HEK293 (cell line): ENCODE measurements around the gene CHMP4B.

Experiments used
- CTCF ChIA-PET: fragments of 350-600 bp; formaldehyde crosslinking; extraction: SDS; loops from one replicate; lab custom pipeline; 2021; ENCODE audit warnings: antibody characterized with exemption; lab: Yijun Ruan, JAX
- POLR2A ChIA-PET: fragments of 300-600 bp; formaldehyde crosslinking; extraction: SDS; loops from one replicate; lab custom pipeline; 2020; ENCODE audit warnings: antibody characterized with exemption, inconsistent platforms; lab: Yijun Ruan, JAX
- H3K27ac ChIP-seq: fragments of 200-500 bp; sonication (Bioruptor generic); 2 replicates; pipeline ENCODE4 v1.5.1; 2014; ENCODE audit warnings: low read depth, low read length, control low read depth, inconsistent platforms; ENCODE audit errors: extremely low read depth
- H3K36me3 ChIP-seq, 2 experiments: fragments of 200-500 bp in 1 of 2; sonication (Bioruptor generic) in 1 of 2; 1 replicate in 1 of 2; 2 replicates in 1 of 2; pipeline ENCODE4 v1.5.1; 2014 to 2017; ENCODE audit warnings: inconsistent platforms in 2 of 2, low read length in 2 of 2; ENCODE audit not compliant: control insufficient read depth in 2 of 2, insufficient read depth in 1 of 2
- H3K4me1 ChIP-seq: fragments of 200-500 bp; sonication (Bioruptor generic); 2 replicates; pipeline ENCODE4 v1.5.1; 2014; ENCODE audit warnings: mild to moderate bottlenecking, low read length, inconsistent platforms; ENCODE audit not compliant: control insufficient read depth, insufficient read depth
- H3K4me3 ChIP-seq: 2 replicates; pipeline ENCODE4 v1.5.1; 2011; ENCODE audit warnings: low read depth, mild to moderate bottlenecking, control low read depth, low read length, moderate library complexity
- H3K9me3 ChIP-seq: fragments of 200-500 bp; sonication (Bioruptor generic); 2 replicates; pipeline ENCODE4 v1.5.1; 2014; ENCODE audit warnings: low read depth, low read length, inconsistent platforms; ENCODE audit not compliant: control insufficient read depth, insufficient read depth
- ATF2 ChIP-seq: fragments of 450-650 bp; formaldehyde crosslinking; IDR thresholded peaks from 2 replicates; pipeline ENCODE4 v1.5.1; 2016; ENCODE audit warnings: missing biosample characterization, missing genetic modification characterization, low read depth
- GLI4 ChIP-seq: fragments of 450-650 bp; formaldehyde crosslinking; IDR thresholded peaks from 2 replicates; pipeline ENCODE4 v1.5.1; 2016; ENCODE audit warnings: missing biosample characterization, missing genetic modification characterization
- HOXA7 ChIP-seq: sonication (generic); formaldehyde crosslinking; IDR thresholded peaks from 2 replicates; pipeline ENCODE4 v1.8.1; 2022; ENCODE audit warnings: missing genetic modification reagents, borderline replicate concordance
- HOXD13 ChIP-seq: sonication (generic); formaldehyde crosslinking; IDR thresholded peaks from 2 replicates; pipeline ENCODE4 v1.8.0; 2022; ENCODE audit warnings: missing genetic modification reagents, borderline replicate concordance
- SP7 ChIP-seq: fragments of 450-650 bp; formaldehyde crosslinking; IDR thresholded peaks from 2 replicates; pipeline ENCODE4 v1.5.1; 2016; ENCODE audit warnings: missing biosample characterization, missing genetic modification characterization
- YY1 ChIP-seq: fragments of 450-650 bp; formaldehyde crosslinking; IDR thresholded peaks from 2 replicates; pipeline ENCODE4 v1.5.1; 2018; ENCODE audit warnings: missing biosample characterization, missing genetic modification characterization
- ZBTB1 ChIP-seq: fragments of 450-650 bp; formaldehyde crosslinking; IDR thresholded peaks from 2 replicates; pipeline ENCODE4 v1.5.1; 2016; ENCODE audit warnings: missing biosample characterization, missing genetic modification characterization
- ZBTB20 ChIP-seq: fragments of 450-650 bp; formaldehyde crosslinking; IDR thresholded peaks from 2 replicates; pipeline ENCODE4 v1.5.1; 2016; ENCODE audit warnings: missing biosample characterization, missing genetic modification characterization
- ZBTB48 ChIP-seq: fragments of 450-650 bp; formaldehyde crosslinking; IDR thresholded peaks from 2 replicates; pipeline ENCODE4 v1.5.1; 2016; ENCODE audit warnings: missing biosample characterization, missing genetic modification characterization
- ZBTB6 ChIP-seq: fragments of 450-650 bp; formaldehyde crosslinking; IDR thresholded peaks from 2 replicates; pipeline ENCODE4 v1.5.1; 2017; ENCODE audit warnings: missing biosample characterization, missing genetic modification characterization
- ZNF10 ChIP-seq: fragments of 450-650 bp; formaldehyde crosslinking; IDR thresholded peaks from 2 replicates; pipeline ENCODE4 v1.5.1; 2017; ENCODE audit warnings: missing biosample characterization, missing genetic modification characterization
- ZNF121 ChIP-seq: fragments of 450-650 bp; formaldehyde crosslinking; IDR thresholded peaks from 2 replicates; pipeline ENCODE4 v1.5.1; 2016; ENCODE audit warnings: missing biosample characterization, missing genetic modification characterization
- ZNF146 ChIP-seq: fragments of 450-650 bp; formaldehyde crosslinking; IDR thresholded peaks from 2 replicates; pipeline ENCODE4 v1.5.1; 2016; ENCODE audit warnings: missing biosample characterization, missing genetic modification characterization
- ZNF169 ChIP-seq: fragments of 450-650 bp; formaldehyde crosslinking; IDR thresholded peaks from 2 replicates; pipeline ENCODE4 v1.5.1; 2016; ENCODE audit warnings: missing biosample characterization, missing genetic modification characterization
- ZNF2 ChIP-seq: fragments of 450-650 bp; formaldehyde crosslinking; IDR thresholded peaks from 2 replicates; pipeline ENCODE4 v1.5.1; 2016; ENCODE audit warnings: missing biosample characterization, missing genetic modification characterization
- ZNF26 ChIP-seq: fragments of 450-650 bp; formaldehyde crosslinking; IDR thresholded peaks from 2 replicates; pipeline ENCODE4 v1.5.1; 2016; ENCODE audit warnings: missing biosample characterization, missing genetic modification characterization
- ZNF274 ChIP-seq, 2 experiments: fragments of 200-500 bp in 1 of 2; fragments of 450-650 bp in 1 of 2; sonication (Bioruptor generic) in 1 of 2; formaldehyde crosslinking in 1 of 2; IDR thresholded peaks; 2 replicates each; pipeline versions ENCODE4 v1.5.1 to v1.6.1; 2014 to 2016; ENCODE audit warnings: borderline replicate concordance in 1 of 2, inconsistent platforms in 1 of 2, low read length in 1 of 2, missing biosample characterization in 1 of 2, missing genetic modification characterization in 1 of 2
- ZNF280D ChIP-seq: fragments of 450-650 bp; formaldehyde crosslinking; IDR thresholded peaks from 2 replicates; pipeline ENCODE4 v1.5.1; 2016; ENCODE audit warnings: missing biosample characterization, missing genetic modification characterization
- ZNF335 ChIP-seq: fragments of 450-650 bp; formaldehyde crosslinking; conservative IDR thresholded peaks from 2 replicates; pipeline ENCODE4 v1.5.1; 2016; ENCODE audit warnings: missing biosample characterization, missing genetic modification characterization
- ZNF416 ChIP-seq: fragments of 450-650 bp; formaldehyde crosslinking; IDR thresholded peaks from 2 replicates; pipeline ENCODE4 v1.5.1; 2016; ENCODE audit warnings: missing biosample characterization, missing genetic modification characterization
- ZNF514 ChIP-seq: fragments of 450-650 bp; formaldehyde crosslinking; IDR thresholded peaks from 2 replicates; pipeline ENCODE4 v1.5.1; 2016; ENCODE audit warnings: missing biosample characterization, missing genetic modification characterization
- ZNF521 ChIP-seq: fragments of 450-650 bp; formaldehyde crosslinking; IDR thresholded peaks from 2 replicates; pipeline ENCODE4 v1.5.1; 2017; ENCODE audit warnings: missing biosample characterization, mild to moderate bottlenecking, missing genetic modification characterization
- ZNF548 ChIP-seq: fragments of 450-650 bp; formaldehyde crosslinking; IDR thresholded peaks from 2 replicates; pipeline ENCODE4 v1.5.1; 2016; ENCODE audit warnings: missing biosample characterization, missing genetic modification characterization
- ZNF623 ChIP-seq: fragments of 450-650 bp; formaldehyde crosslinking; IDR thresholded peaks from 2 replicates; pipeline ENCODE4 v1.5.1; 2016; ENCODE audit warnings: missing biosample characterization, missing genetic modification characterization
- ZNF670 ChIP-seq: fragments of 450-650 bp; formaldehyde crosslinking; IDR thresholded peaks from 2 replicates; pipeline ENCODE4 v1.5.1; 2016; ENCODE audit warnings: missing biosample characterization, missing genetic modification characterization, low read depth
- ZSCAN5A ChIP-seq: fragments of 450-650 bp; formaldehyde crosslinking; IDR thresholded peaks from 2 replicates; pipeline ENCODE4 v1.5.1; 2016; ENCODE audit warnings: missing biosample characterization, missing genetic modification characterization

Gene CHMP4B

GRCh38 chr20:33875055-33875454, 63.9 kb downstream of the CHMP4B start:
- no peak for TF ChIP-seq HOXD13 (CRISPR knock-in tag)
- TF ChIP-seq ZNF169: no peak
- no peak for TF ChIP-seq SP7
- TF ChIP-seq ZNF2 (tag by site-specific recombination): no peak
- no peak for TF ChIP-seq ZNF548
- TF ChIP-seq ZNF335 (tag by site-specific recombination): no peak
- no peak for TF ChIP-seq ZNF280D (tag by site-specific recombination)
- TF ChIP-seq ATF2 (tag by site-specific recombination): no peak
- no peak for TF ChIP-seq HOXA7 (CRISPR knock-in tag)
- no peak for TF ChIP-seq ZNF416
- TF ChIP-seq ZNF26: no peak
- no peak for TF ChIP-seq GLI4 (tag by site-specific recombination)
- TF ChIP-seq ZSCAN5A: no peak
- TF ChIP-seq ZBTB1 (tag by site-specific recombination): no peak
- no peak for TF ChIP-seq ZBTB20
- TF ChIP-seq YY1: no peak
- no peak for TF ChIP-seq ZNF121 (tag by site-specific recombination)
- TF ChIP-seq ZNF521: no peak
- TF ChIP-seq, all 188 proteins: peak for 0
- POLR2A ChIA-PET: no interaction called here
- Histone ChIP-seq H3K27ac (no peak overlapping the region), H3K36me3 (no peaks in the 10 kb centered on the region), H3K9me3 (no peaks in the 10 kb centered on the region), H3K4me3 (no peak overlapping the region), H3K4me1 (no peaks in the 10 kb centered on the region)
- CTCF ChIA-PET: interaction anchor here (0.9 kb wide), 1 partner anchor 194 kb away, joined by 3 read pairs; no protein-coding TSS in a partner anchor

GRCh38 chr20:33875534-33876026, 64.4 kb downstream of the CHMP4B start:
- Histone ChIP-seq H3K4me1 (no peaks in the 10 kb centered on the region), H3K36me3 (no peaks in the 10 kb centered on the region), H3K4me3 (no peak overlapping the region), H3K9me3 (no peaks in the 10 kb centered on the region), H3K27ac (no peak overlapping the region)
- ChIA-PET POLR2A (no interaction called here), CTCF (no interaction called here)
- TF ChIP-seq ZNF670 (tag by site-specific recombination) (no peak), ZNF274 (IDR thresholded peaks at IDR 0.05; ENCODE audit: low read length) (no peak), ZNF274 (tag by site-specific recombination; IDR thresholded peaks at IDR 0.05; ENCODE audit: borderline replicate concordance) (no peak), ZBTB48 (tag by site-specific recombination) (no peak), ZBTB6 (no peak), ZNF10 (peak; percentile 90), ZNF623 (tag by site-specific recombination) (no peak), ZNF514 (tag by site-specific recombination) (no peak), ZNF146 (tag by site-specific recombination) (no peak)
